Astrocyte (in vitro differentiated cells and primary cell): ENCODE results near the gene ASMTL.

Experiments used
- CTCF ChIP-seq: IDR thresholded peaks from 2 replicates; pipeline ENCODE4 v1.5.1; 2011; ENCODE audit warnings: low read depth, mild to moderate bottlenecking, inconsistent platforms, low read length, moderate library complexity; ENCODE audit not compliant: insufficient read depth
- EZH2 ChIP-seq: IDR thresholded peaks from 2 replicates; pipeline ENCODE4 v1.6.1; 2012; ENCODE audit warnings: mild to moderate bottlenecking, low read length, inconsistent platforms; ENCODE audit not compliant: insufficient read depth

DNA sequence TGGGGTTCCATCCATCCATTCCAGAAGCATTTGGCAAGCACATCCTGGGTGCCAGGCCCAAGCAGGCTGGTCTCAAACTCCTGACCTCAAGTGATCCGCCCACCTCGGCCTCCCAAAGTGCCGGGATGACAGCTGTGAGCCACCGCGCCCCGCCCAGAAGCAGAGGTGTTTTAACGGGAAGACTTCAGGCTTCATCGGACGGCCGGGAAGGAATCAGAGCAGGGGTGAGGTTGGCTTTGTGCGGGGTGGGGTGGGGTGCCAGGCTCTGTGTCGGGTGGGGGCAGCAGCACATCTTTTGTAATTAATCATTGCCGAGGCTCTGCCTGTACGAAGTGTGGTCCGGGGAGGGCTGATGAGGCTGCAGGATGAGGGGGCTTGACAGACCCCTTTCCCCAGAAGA lies 55.7 kb downstream of the ASMTL start:
- no peak for TF ChIP-seq CTCF
- no peak for TF ChIP-seq EZH2
